HG03280 (cell line): ENCODE measurements around the gene NSG1.

Source experiments
- ATAC-seq: cut with Tn5 transposase; IDR thresholded peaks from one replicate; pipeline ENCODE4 v1.9.1; 2021; ENCODE audit warnings: mild to moderate bottlenecking, moderate library complexity; ENCODE audit not compliant: unreplicated experiment

Gene NSG1

GRCh38 chr4:4368809-4369580 is 17.9 kb upstream of the NSG1 start:
- no peak for ATAC-seq

DNA sequence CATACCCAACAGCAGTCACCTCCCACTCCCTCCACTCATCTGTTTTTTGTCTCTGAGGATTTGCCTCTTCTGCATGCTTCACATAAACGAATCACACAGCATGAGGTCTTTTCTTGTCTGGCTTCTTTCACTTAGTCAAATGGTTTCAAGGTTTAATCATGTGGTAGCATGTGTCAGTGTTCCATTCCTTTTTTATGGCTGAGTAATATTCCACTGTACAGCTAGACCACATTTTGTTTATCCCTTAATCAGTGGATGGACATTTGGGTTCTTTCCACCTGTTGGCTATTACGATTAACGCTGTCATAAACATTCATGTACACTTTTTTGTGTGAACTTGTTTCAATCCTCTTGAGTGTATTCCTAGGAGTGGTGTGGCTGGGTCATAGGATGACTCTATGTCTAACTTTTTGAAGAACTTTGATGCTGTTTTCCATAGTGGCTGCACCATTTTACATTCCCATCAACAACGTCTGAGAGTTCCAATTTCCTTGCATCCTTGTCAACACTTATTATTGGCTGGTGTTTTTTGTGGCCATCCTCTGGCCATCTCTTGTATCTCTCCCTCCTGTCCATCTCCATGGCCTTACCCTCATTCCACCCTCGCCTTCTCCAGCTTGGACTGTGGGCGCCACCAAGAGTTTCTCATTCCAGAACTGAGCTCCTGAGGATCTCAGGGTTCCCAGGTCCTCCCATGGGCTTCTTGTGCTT is 12.4 kb upstream of the NSG1 start:
- ATAC-seq, result no peak

- no peak for ATAC-seq
Observed at GRCh38 chr4:4376074-4376473, 10.8 kb upstream of the NSG1 start.

GRCh38 chr4:4377191-4377590 is 9.7 kb upstream of the NSG1 start:
- no peak for ATAC-seq

- ATAC-seq, result no peak
Observed at GRCh38 chr4:4377732-4378460, 9.0 kb upstream of the NSG1 start.

- no peak for ATAC-seq
Observed at GRCh38 chr4:4379540-4380087, 7.3 kb upstream of the NSG1 start.

- no peak for ATAC-seq
Observed at GRCh38 chr4:4383085-4383484, 3.8 kb upstream of the NSG1 start.

GRCh38 chr4:4384837-4385236 is 2.1 kb upstream of the NSG1 start:
- ATAC-seq, result no peak

DNA sequence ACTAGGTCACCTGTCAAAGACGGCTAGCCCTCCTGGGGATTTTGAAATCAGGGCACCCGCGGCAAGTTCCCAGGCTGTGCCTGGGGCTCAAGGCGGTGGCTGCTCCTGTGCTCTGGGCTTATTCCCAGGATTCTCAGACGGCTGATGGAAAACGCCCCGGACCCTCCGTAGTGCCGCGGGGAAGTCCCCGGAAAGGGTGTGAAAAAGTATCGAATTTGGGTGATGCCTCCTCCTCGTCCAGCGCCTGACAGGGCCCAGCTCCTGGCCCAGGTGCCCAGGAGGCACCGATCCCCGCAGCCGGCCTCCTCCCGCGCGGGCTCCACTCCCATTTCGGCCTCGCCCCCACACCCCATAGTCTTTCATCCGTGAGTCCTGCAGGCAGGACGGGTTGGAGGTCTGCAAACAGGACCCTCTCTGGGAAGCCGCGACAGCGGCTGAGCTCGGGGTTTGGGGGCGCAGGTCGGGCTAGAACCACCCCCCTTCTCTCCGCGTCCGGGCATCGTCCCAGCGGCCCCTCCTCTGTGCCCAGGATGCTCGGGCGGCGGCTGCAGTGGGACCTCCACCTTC is 1.1 kb upstream of the NSG1 start:
- ATAC-seq, result no peak

DNA sequence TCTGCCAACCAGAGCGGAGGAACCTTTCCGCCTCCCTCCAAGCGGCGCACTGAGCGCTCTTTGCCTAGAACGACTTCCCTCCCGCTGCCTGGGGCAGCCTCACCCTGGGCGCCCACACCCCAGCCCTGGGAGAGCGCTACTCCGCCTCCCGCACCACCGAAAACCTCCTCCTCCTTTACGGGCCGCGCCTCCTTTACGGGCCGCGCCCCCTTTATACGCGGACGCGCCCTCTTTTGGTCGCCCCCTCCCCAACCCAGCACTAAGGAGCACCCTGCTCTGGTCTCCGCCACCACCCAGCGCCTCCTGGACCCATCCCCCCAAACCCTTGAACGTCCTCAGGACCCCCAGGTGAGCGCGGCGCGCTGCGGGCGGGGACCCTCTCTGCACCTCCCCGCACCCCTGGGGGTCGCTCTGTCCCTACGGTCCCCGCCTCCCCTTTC is 586 bp upstream of the NSG1 start:
- no peak for ATAC-seq

GRCh38 chr4:4387531-4388310 is 819 bp downstream of the NSG1 start:
- ATAC-seq, result no peak

GRCh38 chr4:4388311-4388790 is 1.4 kb downstream of the NSG1 start:
- no peak for ATAC-seq

DNA sequence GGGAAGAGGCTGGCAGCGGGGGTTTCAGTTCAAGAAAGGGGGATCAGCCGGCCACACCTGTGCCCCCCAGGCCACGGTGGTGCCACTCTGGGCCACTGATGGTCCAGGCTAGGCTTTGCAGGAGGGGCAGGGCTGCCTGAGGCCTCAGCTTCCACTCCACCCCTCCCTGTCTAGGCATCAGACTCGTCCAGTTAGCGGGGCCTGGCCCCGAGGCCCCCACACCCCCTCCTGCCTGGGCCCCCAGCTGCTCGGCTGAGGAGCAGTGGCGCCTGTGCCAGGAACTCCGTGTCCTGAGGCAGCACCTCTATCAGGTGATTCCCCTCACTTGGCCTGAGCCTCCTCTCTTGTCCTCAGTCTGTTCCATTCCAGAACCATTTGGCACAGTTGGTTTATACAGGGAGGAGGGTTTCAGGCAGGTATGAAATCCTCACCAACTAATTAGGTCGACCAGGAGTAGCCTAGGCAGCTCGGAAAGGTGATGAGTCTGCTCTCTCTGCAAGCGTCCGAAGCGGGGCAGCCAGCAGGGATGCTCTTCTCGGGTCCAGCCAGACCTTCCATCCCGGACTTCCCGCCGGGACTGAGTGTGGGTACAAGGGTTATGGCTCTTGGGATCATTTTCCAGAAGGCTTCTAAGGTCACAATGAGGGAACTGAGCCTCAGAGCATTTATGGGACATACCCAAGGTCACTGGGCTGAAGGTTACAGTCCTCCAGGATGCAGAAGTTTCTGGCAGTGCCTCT is 2.1 kb downstream of the NSG1 start:
- no peak for ATAC-seq

DNA sequence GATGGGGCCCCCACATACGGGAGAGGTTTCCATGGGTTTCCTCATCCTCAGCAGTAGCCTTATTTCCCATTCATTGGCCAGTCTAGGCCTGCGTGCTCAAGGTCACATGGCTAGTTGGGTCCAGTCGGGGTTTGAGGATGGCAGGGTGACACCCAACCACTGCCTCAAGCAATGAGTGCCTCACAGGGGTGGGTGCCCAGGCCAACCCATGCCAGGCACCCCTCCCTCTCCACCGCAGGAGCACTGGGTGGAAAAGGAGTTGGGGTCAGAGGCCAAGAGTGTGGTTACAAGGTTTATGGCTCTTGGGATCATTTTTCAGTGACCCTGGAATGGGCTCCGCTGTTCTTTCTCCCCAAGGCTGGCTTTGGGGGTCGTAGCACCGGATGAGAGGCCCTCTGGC is 3.1 kb downstream of the NSG1 start:
- ATAC-seq, result no peak

DNA sequence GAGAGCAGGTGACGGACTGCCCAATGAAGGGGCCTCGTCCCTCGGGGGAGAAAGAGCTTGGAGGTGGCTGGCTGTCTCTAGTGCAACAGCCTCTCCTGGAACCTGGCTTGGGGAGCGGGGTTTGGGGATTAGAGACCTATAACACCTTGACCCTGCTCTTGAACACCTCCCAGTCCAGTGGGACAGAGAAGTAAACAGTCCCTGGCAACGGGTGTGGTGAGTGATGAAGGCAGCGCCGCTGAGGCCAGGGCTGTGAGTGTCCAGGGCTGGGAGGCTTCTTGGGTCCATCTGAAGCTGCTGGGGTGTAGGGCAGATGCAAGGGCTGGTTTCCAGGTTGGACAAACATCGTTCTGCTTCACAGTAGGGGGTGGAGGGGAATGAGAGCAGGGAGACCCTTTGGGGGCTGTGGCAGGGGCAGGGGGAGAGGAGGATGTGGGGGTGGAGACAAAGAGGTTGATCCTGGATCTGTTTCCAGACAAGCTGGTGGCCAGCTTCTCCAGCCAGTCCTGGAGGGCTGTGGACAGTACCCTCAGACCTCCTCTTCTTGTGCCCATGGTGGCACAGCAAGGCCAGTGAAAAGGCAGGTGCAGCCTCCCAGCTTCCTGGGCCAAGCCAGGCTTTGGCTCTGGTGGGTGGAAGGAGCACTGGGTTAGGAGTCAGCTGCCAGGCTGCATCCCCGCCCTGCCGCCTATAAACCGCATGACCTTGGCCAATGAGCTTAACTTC is 3.8 kb downstream of the NSG1 start:
- ATAC-seq, result no peak

DNA sequence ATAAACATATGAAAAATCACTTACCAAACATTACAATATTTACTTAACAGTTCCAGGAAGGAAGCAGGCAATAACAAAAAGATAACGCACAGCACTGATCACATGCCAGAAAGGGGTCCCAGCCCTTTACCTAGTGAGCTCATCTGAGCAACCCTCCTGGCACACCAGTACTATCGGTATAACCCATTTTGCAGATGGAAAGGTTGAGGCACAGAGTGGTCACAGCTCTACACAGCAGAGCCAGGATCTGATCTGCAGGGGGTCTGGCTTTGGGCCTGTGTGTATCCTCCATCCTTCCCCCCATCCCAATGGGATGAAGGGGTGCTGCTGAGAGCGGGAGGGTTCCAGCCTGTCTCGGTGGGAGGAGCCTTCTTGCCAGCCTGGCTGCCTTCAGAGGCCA is 5.0 kb downstream of the NSG1 start:
- ATAC-seq, result no peak

- no peak for ATAC-seq
Observed at GRCh38 chr4:4392501-4393183, 5.7 kb downstream of the NSG1 start.

DNA sequence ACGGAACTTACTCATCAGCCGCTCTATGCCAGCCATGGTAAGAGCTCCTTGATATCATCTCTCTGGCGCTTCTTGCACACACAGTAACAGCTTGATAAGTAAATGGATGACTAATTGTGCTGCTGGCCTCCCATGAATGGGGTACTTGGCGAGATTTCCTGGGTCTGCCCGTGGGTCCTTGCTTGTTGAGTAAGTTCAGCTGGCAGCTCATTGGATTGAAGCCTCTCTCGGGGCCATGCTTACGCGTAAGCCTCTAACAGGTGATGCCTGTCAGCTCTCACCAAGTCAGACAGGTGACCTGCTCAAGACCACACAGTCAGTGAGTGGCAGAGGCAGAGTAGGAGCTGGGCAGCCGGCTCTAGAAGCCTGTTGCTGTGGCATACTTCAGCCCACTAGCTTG is 7.7 kb downstream of the NSG1 start:
- ATAC-seq, result no peak
